GM18508 (cell line): Measurements from ENCODE around the gene KRT74.
"Not testable (repeated sequence)": the region's sequence is repeated elsewhere in the genome, so short reads cannot be mapped to it uniquely, and the experiment has no call there.

Experiments used
- ATAC-seq: cut with Tn5 transposase; IDR thresholded peaks from one replicate; pipeline ENCODE4 v1.9.1; 2021; ENCODE audit warnings: moderate number of reproducible peaks; ENCODE audit not compliant: insufficient read depth, unreplicated experiment

Gene KRT74

GRCh38 chr12:52604859-52605258 lies 31.2 kb upstream of the KRT74 start:
- no peak for ATAC-seq

GRCh38 chr12:52603314-52603713 lies 29.7 kb upstream of the KRT74 start:
- ATAC-seq: no peak

DNA sequence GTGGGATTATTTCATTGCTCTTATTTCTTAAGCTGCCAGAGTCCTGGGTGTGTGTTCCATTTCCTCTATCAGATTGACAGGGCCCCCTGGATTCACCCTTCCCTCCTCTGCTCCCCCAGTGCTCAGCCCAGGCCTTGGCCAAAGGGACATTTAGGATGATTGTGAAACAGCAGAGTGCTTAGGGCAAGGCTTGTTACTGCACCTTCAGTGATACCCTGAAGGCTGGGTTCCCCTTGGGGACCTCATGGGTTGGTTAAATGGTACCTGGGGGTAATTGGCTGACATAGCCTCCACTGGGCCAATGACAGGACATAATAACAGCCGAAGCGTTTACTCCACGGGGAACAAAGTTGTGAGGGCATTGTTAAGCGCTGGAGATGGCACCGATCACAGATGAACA lies 28.9 kb upstream of the KRT74 start:
- no peak for ATAC-seq

GRCh38 chr12:52601671-52602070 lies 28.0 kb upstream of the KRT74 start:
- no peak for ATAC-seq

DNA sequence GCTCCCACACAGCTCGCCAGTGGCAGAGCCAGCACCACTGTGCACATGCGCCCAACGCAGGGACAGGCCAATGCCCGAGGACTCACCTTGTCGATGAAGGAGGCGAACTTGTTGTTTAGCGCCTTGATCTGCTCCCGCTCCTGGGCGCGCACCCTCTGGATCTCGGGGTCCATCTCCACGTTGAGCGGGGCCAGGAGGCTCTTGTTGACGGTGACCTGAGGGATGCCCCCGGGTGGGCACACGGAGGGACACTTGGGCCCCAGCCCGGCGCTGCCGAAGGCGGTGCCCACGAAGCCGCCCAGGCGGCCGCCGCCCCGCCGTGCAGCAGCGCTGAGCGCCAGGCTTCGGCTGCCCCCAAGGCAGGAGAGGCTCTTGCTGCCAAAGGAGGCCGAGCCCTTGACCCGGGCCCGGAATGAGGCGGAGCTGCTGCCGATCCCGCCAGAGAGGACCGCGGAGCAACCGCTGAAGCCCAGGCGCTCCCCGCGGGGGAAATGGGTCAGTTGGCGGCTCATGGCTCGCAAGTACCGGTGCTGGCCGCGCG lies 27.4 kb upstream of the KRT74 start, which contains the start of gene KRT72:
Gene KRT72, minus strand, starts transcription at position 523 of the 541 bp plus-strand sequence. Its CDS starts 11 bp downstream, at position 512.
- no peak for ATAC-seq

- no peak for ATAC-seq
Observed at GRCh38 chr12:52600475-52600874, 26.8 kb upstream of the KRT74 start.

DNA sequence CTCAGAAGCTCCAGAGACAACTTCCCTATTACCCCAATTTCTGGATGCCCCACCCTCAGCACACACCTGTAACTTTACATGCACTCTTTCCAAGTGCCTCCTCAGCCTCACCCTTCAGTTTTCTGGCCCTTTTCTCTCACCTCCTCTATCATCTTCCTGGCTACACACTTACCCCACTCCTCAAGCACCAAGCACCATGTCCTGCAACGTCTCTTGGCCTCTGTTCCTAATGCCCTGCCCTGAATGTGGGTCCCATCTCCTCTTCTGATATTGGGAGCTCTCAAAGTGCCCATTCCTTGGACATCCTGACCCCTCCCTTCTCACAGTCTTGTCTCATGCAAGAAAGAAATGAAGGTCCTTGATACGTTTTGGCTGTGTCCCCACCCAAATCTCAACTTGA lies 26.4 kb upstream of the KRT74 start:
- no peak for ATAC-seq

DNA sequence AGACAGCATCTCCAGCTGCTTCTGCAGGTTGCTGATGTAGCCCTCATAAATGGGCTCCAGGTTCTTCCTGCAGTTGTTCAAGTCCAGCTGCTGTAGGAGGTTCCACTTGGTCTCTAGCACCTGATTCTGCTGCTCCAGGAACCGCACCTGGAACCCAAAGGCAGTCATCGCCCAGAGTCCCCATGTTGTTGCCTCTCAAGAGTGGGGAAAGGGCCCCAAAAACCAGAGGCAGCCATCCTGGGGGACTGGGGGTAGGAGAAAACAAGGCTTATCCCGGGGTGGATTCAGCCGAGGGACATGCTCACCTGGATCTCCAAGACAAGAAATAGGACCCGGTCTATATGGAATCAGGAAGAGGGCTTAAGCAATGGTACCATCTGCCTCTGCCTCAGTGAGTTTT lies 25.3 kb upstream of the KRT74 start:
- ATAC-seq: no peak

- not testable (repeated sequence) for ATAC-seq
Observed at GRCh38 chr12:52594237-52594636, 20.6 kb upstream of the KRT74 start.

DNA sequence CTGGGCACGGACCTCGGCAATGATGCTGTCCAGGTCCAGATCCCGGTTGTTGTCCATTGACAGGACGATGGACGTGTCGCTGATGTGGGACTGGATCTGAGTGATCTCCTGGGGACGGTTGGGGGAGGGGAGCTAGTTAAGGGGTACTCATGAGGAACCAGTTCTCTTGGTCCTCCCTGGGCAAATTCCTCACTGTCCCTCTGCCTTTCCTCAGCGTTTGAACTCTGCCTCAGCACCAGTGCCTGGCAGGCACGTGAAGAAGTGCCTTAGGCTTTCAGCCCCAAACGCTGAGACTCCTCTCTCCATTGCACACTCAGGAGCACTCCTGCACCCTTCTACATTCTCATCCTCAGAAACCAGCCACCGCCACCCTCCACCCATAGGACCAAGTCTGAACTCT lies 17.9 kb upstream of the KRT74 start:
- no peak for ATAC-seq

- no peak for ATAC-seq
Observed at GRCh38 chr12:52590021-52590420, 16.4 kb upstream of the KRT74 start.

DNA sequence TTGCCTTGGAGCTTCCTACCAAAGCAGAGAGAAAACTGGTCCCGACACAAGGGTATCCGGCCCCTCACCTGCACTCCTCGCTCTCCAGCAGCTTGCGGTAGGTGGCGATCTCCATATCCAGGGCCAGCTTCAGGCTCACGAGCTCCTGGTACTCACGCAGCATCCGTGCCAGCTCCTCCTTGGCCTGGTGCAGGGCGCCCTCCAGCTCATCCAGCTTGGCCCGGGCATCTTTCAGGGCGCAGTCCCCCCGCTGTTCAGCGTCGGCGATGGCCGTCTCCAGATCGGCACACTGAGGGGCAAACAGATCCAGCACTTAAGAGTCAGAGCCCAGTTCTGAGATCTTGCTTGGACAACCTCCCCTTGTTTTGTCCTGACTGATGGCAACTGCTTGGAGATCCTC lies 13.9 kb upstream of the KRT74 start:
- ATAC-seq: no peak

GRCh38 chr12:52585946-52586345 lies 12.3 kb upstream of the KRT74 start:
- no peak for ATAC-seq

DNA sequence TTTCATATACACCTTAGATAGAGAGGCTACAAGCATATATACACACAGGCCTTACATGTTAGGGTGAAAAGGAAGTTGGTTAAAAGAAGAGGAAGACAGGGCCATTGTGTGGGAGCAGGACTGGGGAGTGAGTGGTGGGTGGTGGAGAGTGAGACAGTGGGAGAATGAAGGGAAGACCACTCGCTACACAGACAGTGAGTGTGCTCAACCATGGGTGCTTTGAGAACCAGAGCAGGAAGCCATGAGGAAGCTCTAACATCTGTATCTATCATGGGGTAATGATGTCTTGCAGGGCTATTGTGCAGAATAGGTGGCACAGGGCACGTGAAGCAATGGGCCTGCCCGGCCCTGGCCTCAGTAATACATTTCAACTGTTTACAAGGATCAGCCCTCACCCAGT lies 11.4 kb upstream of the KRT74 start:
- no peak for ATAC-seq

- no peak for ATAC-seq
Observed at GRCh38 chr12:52584156-52584682, 10.6 kb upstream of the KRT74 start.

GRCh38 chr12:52582971-52583456 lies 9.4 kb upstream of the KRT74 start:
- ATAC-seq: no peak

GRCh38 chr12:52582486-52582885 lies 8.8 kb upstream of the KRT74 start:
- no peak for ATAC-seq

DNA sequence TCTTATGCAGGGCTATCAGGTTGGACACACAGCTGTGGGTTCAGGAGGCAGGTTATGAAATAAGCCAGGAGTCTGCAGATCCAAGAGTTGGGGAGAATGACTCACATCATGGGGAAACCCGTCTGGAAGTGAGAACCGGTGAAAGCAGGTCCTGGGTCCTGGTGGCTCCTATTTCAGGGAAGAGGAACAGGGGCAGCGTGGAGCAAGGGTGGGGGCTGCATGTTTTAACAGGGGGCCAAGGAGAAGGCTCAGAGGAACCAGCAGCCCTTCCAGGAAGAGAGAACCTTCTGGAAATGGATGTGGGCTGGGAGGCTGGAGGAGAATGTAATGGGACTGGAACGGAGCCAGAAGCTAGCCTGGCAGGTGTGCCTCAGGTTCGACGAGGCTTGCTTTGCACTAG lies 7.8 kb upstream of the KRT74 start:
- ATAC-seq: no peak

GRCh38 chr12:52581066-52581465 lies 7.4 kb upstream of the KRT74 start:
- no peak for ATAC-seq

DNA sequence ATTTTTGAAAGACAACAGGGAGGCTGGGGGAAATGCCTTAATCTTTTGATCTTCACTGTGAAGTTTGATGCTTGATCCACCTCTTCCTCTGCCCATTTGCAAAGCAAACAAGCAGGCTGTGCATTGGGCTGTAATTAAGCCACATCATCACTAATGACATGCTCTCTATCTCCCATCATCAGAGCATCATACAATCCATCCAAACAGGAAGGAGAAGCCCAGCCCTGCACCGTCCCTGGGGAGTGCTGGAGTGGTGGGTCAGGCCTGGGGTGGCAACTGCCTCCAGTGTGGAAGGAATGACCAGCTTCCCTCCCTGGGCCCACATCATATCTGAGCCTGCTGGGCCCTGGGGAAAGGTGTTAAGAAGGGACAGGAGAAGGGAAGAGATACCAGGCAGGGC lies 6.9 kb upstream of the KRT74 start:
- no peak for ATAC-seq

- no peak for ATAC-seq
Observed at GRCh38 chr12:52579468-52580465, 6.1 kb upstream of the KRT74 start.
